ENCODE measurements around the gene LIMK1.
A peak's percentile ranks its signal among the peaks of the same experiment; 100 is the strongest.

Gene LIMK1

DNA sequence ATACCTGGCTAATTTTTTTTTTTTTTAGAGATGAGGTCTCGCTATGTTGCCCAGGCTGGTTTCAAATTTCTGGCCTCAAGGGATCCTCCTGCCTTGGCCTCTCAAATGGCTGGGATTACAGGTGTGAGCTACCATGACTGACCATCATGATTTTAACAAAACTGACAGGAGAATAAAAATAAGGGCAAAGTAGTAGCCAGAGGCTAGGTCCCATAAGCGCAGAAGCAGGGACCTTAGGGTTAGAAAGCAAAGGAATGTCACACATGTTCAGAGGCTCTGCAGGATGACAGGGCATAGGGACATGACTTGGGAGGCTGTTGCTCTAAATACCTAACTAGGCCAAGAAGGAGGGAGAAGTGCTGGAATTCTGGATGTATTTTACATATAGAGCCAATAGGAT lies 5.1 kb upstream of the LIMK1 start:
- Histone ChIP-seq H3K4me2 (ENCODE audit: low read length) (no peak overlapping the region), H3K27ac (ENCODE audit: low read depth, low read length, poor library complexity, severe bottlenecking) (no peak overlapping the region)

GRCh38 chr7:74082770-74083116 lies 861 bp upstream of the LIMK1 start:
- Histone ChIP-seq H2AFZ (ENCODE audit: low read length) (no peak overlapping the region), H3K4me2 (ENCODE audit: low read length) (peak overlapping the region; percentile 84), H3K4me1 (ENCODE audit: insufficient read depth, low read length, severe bottlenecking) (peaks cover 26% of the 10 kb centered on the region), H3F3A (ENCODE audit: insufficient read depth, low read length) (no peaks in the 10 kb centered on the region), H3K9me2 (ENCODE audit: low read depth, low read length) (no peaks in the 10 kb centered on the region), H3K27ac (ENCODE audit: low read depth, low read length, poor library complexity, severe bottlenecking) (no peak overlapping the region), H3K9me3 (ENCODE audit: low read length) (no peaks in the 10 kb centered on the region), H3K79me2 (ENCODE audit: insufficient read depth, low read length) (no peaks in the 10 kb centered on the region), H3K4me3 (ENCODE audit: low read depth, low read length, poor library complexity, severe bottlenecking) (peak overlapping the region; percentile 58), H4K20me1 (ENCODE audit: insufficient read depth, low read length) (no peaks in the 10 kb centered on the region), H3K36me3 (ENCODE audit: insufficient read depth, low read length) (peaks cover 14% of the 10 kb centered on the region), H3K27me3 (ENCODE audit: insufficient read depth, low read length) (no peaks in the 10 kb centered on the region), H3K9ac (ENCODE audit: low read length) (peak overlapping the region; percentile 60; the same call in 1 of the 2 replicates)
- TF ChIP-seq, protein P1, sequence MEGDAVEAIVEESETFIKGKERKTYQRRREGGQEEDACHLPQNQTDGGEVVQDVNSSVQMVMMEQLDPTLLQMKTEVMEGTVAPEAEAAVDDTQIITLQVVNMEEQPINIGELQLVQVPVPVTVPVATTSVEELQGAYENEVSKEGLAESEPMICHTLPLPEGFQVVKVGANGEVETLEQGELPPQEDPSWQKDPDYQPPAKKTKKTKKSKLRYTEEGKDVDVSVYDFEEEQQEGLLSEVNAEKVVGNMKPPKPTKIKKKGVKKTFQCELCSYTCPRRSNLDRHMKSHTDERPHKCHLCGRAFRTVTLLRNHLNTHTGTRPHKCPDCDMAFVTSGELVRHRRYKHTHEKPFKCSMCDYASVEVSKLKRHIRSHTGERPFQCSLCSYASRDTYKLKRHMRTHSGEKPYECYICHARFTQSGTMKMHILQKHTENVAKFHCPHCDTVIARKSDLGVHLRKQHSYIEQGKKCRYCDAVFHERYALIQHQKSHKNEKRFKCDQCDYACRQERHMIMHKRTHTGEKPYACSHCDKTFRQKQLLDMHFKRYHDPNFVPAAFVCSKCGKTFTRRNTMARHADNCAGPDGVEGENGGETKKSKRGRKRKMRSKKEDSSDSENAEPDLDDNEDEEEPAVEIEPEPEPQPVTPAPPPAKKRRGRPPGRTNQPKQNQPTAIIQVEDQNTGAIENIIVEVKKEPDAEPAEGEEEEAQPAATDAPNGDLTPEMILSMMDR (IDR thresholded peaks at IDR 0.05; ENCODE audit: low read length): no peak
- TF ChIP-seq EZH2 (IDR thresholded peaks at IDR 0.05; ENCODE audit: borderline replicate concordance, low read length): no peak

More for the DNA sequence above, 5.1 kb upstream of the LIMK1 start:
- no peaks in the 10 kb centered on the region for H3F3A ChIP-seq (ENCODE audit: insufficient read depth, low read length)
- H3K4me3 ChIP-seq (ENCODE audit: low read depth, low read length, poor library complexity, severe bottlenecking): no peak overlapping the region
- H3K79me2 ChIP-seq (ENCODE audit: insufficient read depth, low read length): no peaks in the 10 kb centered on the region
- H2AFZ ChIP-seq (ENCODE audit: low read length): no peak overlapping the region
- no peaks in the 10 kb centered on the region for H3K9me3 ChIP-seq (ENCODE audit: low read length)
- peaks cover 5% of the 10 kb centered on the region; the same call in 1 of the 2 replicates for H3K36me3 ChIP-seq (ENCODE audit: insufficient read depth, low read length)
- peaks cover 13% of the 10 kb centered on the region for H3K4me1 ChIP-seq (ENCODE audit: insufficient read depth, low read length, severe bottlenecking)
- TF ChIP-seq, protein P1 (IDR thresholded peaks at IDR 0.05; ENCODE audit: low read length): no peak
- TF ChIP-seq EZH2 (IDR thresholded peaks at IDR 0.05; ENCODE audit: borderline replicate concordance, low read length): no peak
- no peak overlapping the region for H3K9ac ChIP-seq (ENCODE audit: low read length)
- no peaks in the 10 kb centered on the region for H3K27me3 ChIP-seq (ENCODE audit: insufficient read depth, low read length)
- H4K20me1 ChIP-seq (ENCODE audit: insufficient read depth, low read length): no peaks in the 10 kb centered on the region
- H3K9me2 ChIP-seq (ENCODE audit: low read depth, low read length): no peaks in the 10 kb centered on the region

- peak overlapping the region; percentile 77 for H3K4me3 ChIP-seq (ENCODE audit: low read depth, low read length, poor library complexity, severe bottlenecking)
- no peaks in the 10 kb centered on the region for H4K20me1 ChIP-seq (ENCODE audit: insufficient read depth, low read length)
- no peaks in the 10 kb centered on the region for H3F3A ChIP-seq (ENCODE audit: insufficient read depth, low read length)
- no peaks in the 10 kb centered on the region for H3K79me2 ChIP-seq (ENCODE audit: insufficient read depth, low read length)
- no peaks in the 10 kb centered on the region for H3K9me3 ChIP-seq (ENCODE audit: low read length)
- H3K4me2 ChIP-seq (ENCODE audit: low read length): peak overlapping the region; percentile 93
- H3K27me3 ChIP-seq (ENCODE audit: insufficient read depth, low read length): no peaks in the 10 kb centered on the region
- H3K27ac ChIP-seq (ENCODE audit: low read depth, low read length, poor library complexity, severe bottlenecking): peak overlapping the region; percentile 30
- TF ChIP-seq, protein P1 (IDR thresholded peaks at IDR 0.05; ENCODE audit: low read length): no peak
- no peak for TF ChIP-seq EZH2 (IDR thresholded peaks at IDR 0.05; ENCODE audit: borderline replicate concordance, low read length)
- H3K9ac ChIP-seq (ENCODE audit: low read length): peak overlapping the region; percentile 72
- no peaks in the 10 kb centered on the region for H3K9me2 ChIP-seq (ENCODE audit: low read depth, low read length)
- H3K36me3 ChIP-seq (ENCODE audit: insufficient read depth, low read length): peaks cover 20% of the 10 kb centered on the region
- peaks cover 24% of the 10 kb centered on the region for H3K4me1 ChIP-seq (ENCODE audit: insufficient read depth, low read length, severe bottlenecking)
- H2AFZ ChIP-seq (ENCODE audit: low read length): no peak overlapping the region
These were observed 521 bp downstream of the LIMK1 start for GRCh38 chr7:74083928-74084721.
